ENCODE data around the gene SUCO. TPM values are rescaled to one million over a fixed set of nuclear protein-coding genes. Genes with fewer than 3 reads are reported as not detected.
"Not testable (repeated sequence)": the region's sequence is repeated elsewhere in the genome, so short reads cannot be mapped to it uniquely, and the experiment has no call there.

SUCO gene
- total RNA-seq, 4 donors from 2014 or later: 5.8 to 11.3 (median 6.4) TPM

DNA sequence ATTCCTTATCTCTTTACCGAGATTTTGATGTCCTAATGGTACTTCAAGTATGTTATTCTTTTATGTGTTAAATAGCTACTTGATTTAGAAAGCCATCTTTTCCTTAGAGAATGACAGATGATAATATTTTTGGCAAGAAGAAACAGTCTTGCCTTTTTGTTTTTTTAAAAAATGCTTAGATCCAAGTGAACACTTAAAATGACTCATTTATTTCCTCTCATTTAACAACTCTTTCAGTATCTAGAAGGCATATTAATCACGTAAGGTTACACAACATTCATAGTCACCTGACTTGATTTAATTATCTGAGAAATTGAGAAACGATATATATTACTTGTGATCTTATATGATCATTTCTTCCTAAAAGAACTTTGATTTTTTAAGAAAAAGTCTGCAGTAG lies 52.4 kb downstream of the SUCO start:
- no peak for TF ChIP-seq POLR2A (IDR thresholded peaks at IDR 0.05)
- TF ChIP-seq, protein P1, sequence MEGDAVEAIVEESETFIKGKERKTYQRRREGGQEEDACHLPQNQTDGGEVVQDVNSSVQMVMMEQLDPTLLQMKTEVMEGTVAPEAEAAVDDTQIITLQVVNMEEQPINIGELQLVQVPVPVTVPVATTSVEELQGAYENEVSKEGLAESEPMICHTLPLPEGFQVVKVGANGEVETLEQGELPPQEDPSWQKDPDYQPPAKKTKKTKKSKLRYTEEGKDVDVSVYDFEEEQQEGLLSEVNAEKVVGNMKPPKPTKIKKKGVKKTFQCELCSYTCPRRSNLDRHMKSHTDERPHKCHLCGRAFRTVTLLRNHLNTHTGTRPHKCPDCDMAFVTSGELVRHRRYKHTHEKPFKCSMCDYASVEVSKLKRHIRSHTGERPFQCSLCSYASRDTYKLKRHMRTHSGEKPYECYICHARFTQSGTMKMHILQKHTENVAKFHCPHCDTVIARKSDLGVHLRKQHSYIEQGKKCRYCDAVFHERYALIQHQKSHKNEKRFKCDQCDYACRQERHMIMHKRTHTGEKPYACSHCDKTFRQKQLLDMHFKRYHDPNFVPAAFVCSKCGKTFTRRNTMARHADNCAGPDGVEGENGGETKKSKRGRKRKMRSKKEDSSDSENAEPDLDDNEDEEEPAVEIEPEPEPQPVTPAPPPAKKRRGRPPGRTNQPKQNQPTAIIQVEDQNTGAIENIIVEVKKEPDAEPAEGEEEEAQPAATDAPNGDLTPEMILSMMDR (IDR thresholded peaks at IDR 0.05 in 4 of 5, conservative IDR thresholded peaks at IDR 0.05 in 1 of 5): no peak
- intact Hi-C loops (cut with DNase I; ENCODE audit: low total_unique reads): no loop called here
- H3K4me3 ChIP-seq: no peak overlapping the region
- H3K27ac ChIP-seq: no peak overlapping the region
- no peaks in the 10 kb centered on the region for H3K27me3 ChIP-seq
- no peaks in the 10 kb centered on the region for H3K4me1 ChIP-seq
- H3K9me3 ChIP-seq: no peaks in the 10 kb centered on the region
- DNase-seq (no peak), ATAC-seq (no peak)
- in situ Hi-C loops (cut with MboI; ENCODE audit: low sequenced_read_pairs in 4 of 4): no loop called here
- peaks cover 0 to 22% of the 10 kb centered on the region in 2 donors for H3K36me3 ChIP-seq

GRCh38 chr1:172585861-172586260 lies 52.9 kb downstream of the SUCO start:
- ATAC-seq: no peak
- no peak for DNase-seq
- Histone ChIP-seq H3K27me3 (no peaks in the 10 kb centered on the region), H3K9me3 (no peaks in the 10 kb centered on the region), H3K36me3 (peaks cover 0 to 27% of the 10 kb centered on the region in 2 donors), H3K27ac (no peak overlapping the region), H3K4me1 (no peaks in the 10 kb centered on the region), H3K4me3 (no peak overlapping the region)
- intact Hi-C loops (cut with DNase I; ENCODE audit: low total_unique reads): no loop called here
- in situ Hi-C loops (cut with MboI; ENCODE audit: low sequenced_read_pairs in 4 of 4): no loop called here
- TF ChIP-seq, protein P1 (IDR thresholded peaks at IDR 0.05 in 4 of 5, conservative IDR thresholded peaks at IDR 0.05 in 1 of 5): no peak
- TF ChIP-seq POLR2A (IDR thresholded peaks at IDR 0.05): no peak

DNA sequence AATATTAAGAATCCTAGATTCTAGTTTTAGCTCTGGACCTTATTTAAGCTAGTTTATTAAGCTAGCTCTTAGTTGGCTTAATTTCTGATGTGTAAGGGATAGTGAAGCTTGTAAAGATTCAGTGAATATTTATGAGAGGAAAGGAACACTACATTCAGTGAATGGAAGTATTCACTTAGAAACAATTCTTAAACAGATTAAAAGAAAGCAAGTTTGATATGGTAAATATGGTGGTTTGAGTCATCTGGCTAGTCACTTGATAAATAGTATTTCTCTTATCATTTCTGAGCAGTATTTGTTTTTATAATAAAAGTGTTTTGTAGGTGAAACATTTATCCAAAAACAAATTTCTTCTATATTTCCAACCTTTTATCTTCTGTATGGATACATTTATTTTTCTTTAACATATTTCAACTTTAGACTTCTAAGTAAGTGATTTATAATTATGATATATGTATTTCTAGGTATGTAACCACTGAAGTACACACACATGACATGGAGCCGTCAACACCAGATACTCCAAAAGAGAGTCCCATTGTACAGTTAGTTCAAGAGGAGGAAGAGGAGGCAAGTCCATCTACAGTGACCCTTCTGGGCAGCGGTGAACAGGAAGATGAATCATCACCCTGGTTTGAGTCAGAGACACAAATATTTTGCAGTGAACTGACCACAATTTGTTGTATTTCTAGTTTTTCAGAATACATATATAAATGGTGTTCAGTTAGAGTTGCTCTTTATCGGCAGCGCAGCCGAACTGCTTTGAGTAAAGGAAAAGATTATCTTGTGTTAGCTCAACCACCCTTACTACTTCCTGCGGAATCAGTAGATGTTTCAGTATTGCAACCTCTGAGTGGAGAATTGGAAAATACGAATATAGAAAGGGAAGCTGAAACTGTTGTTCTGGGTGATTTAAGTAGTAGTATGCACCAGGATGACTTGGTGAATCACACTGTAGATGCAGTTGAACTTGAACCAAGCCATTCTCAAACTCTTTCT lies 55.6 kb downstream of the SUCO start:
- no peak overlapping the region for H3K27ac ChIP-seq

DNA sequence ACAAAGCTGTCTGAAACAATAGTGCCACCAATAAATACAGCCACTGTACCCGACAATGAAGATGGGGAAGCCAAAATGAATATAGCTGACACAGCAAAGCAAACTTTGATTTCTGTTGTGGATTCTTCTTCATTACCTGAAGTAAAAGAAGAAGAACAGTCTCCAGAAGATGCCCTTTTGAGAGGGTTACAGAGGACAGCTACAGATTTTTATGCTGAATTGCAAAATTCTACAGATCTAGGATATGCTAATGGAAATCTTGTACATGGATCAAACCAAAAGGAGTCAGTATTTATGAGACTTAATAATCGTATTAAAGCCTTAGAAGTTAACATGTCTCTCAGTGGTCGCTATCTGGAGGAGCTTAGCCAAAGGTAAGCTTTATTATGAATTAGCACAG lies 56.6 kb downstream of the SUCO start:
- ATAC-seq: no peak
- H3K27ac ChIP-seq: no peak overlapping the region
- intact Hi-C loops (cut with DNase I; ENCODE audit: low total_unique reads): no loop called here

More for the DNA sequence above, 55.6 kb downstream of the SUCO start:
- intact Hi-C loops (cut with DNase I; ENCODE audit: low total_unique reads) (no loop called here), in situ Hi-C loops (cut with MboI; ENCODE audit: low sequenced_read_pairs in 4 of 4) (no loop called here)
- no peak for TF ChIP-seq POLR2A (IDR thresholded peaks at IDR 0.05)
- TF ChIP-seq, protein P1 (IDR thresholded peaks at IDR 0.05 in 4 of 5, conservative IDR thresholded peaks at IDR 0.05 in 1 of 5): no peak
- peaks cover 0 to 31% of the 10 kb centered on the region in 2 donors for H3K36me3 ChIP-seq
- ATAC-seq (no peak), DNase-seq (no peak)
- H3K4me1 ChIP-seq: no peaks in the 10 kb centered on the region
- H3K9me3 ChIP-seq: no peaks in the 10 kb centered on the region
- H3K4me3 ChIP-seq: no peak overlapping the region
- H3K27me3 ChIP-seq: no peaks in the 10 kb centered on the region

DNA sequence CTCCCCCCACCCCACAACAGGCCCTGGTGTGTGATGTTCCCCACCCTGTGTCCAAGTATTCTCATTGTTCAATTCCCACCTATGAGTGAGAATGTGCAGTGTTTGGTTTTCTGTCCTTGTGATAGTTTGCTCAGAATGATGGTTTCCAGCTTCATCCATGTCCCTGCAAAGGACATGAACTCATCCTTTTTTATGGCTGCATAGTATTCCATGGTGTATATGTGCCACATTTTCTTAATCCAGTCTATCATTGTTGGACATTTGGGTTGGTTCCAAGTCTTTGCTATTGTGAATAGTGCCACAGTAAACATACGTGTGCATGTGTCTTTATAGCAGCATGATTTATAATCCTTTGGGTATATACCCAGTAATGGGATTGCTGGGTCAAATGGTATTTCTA lies 58.5 kb downstream of the SUCO start:
- peaks cover 0 to 46% of the 10 kb centered on the region in 2 donors for H3K36me3 ChIP-seq
- DNase-seq; H3K27me3 ChIP-seq; ATAC-seq; in situ Hi-C loops (cut with MboI; ENCODE audit: low sequenced_read_pairs in 4 of 4); H3K4me3 ChIP-seq; H3K27ac ChIP-seq; H3K4me1 ChIP-seq; H3K9me3 ChIP-seq; intact Hi-C loops (cut with DNase I; ENCODE audit: low total_unique reads): not testable (repeated sequence)

More for the DNA sequence above, 56.6 kb downstream of the SUCO start:
- Histone ChIP-seq H3K36me3 (peaks cover 0 to 32% of the 10 kb centered on the region in 2 donors), H3K4me3 (no peak overlapping the region), H3K27me3 (no peaks in the 10 kb centered on the region), H3K9me3 (no peaks in the 10 kb centered on the region), H3K4me1 (no peaks in the 10 kb centered on the region)
- TF ChIP-seq POLR2A (IDR thresholded peaks at IDR 0.05): no peak
- TF ChIP-seq, protein P1 (IDR thresholded peaks at IDR 0.05 in 4 of 5, conservative IDR thresholded peaks at IDR 0.05 in 1 of 5): no peak
- DNase-seq: no peak
- in situ Hi-C loops (cut with MboI; ENCODE audit: low sequenced_read_pairs in 4 of 4): no loop called here

- ATAC-seq; in situ Hi-C loops (cut with MboI; ENCODE audit: low sequenced_read_pairs in 4 of 4); intact Hi-C loops (cut with DNase I; ENCODE audit: low total_unique reads); H3K9me3 ChIP-seq; H3K27ac ChIP-seq; H3K4me3 ChIP-seq; H3K4me1 ChIP-seq; H3K27me3 ChIP-seq; DNase-seq: not testable (repeated sequence)
- H3K36me3 ChIP-seq: peaks cover 0 to 51% of the 10 kb centered on the region in 2 donors
These were observed 62.1 kb downstream of the SUCO start for GRCh38 chr1:172595066-172595465.

- H3K36me3 ChIP-seq: peaks cover 0 to 44% of the 10 kb centered on the region in 2 donors
- H3K4me1 ChIP-seq; H3K27ac ChIP-seq; H3K9me3 ChIP-seq; H3K27me3 ChIP-seq; intact Hi-C loops (cut with DNase I; ENCODE audit: low total_unique reads); H3K4me3 ChIP-seq; DNase-seq; in situ Hi-C loops (cut with MboI; ENCODE audit: low sequenced_read_pairs in 4 of 4); ATAC-seq: not testable (repeated sequence)
These were observed 63.8 kb downstream of the SUCO start for GRCh38 chr1:172596782-172597181.

All from gastrocnemius medialis (tissue), 4 donors.